Activated CD8-positive, alpha-beta T cell treated with anti-CD3 and anti-CD28 coated beads, Interleukin-2, amount 10 ng/mL, durations not matched to agents 7 days and 5 days (primary cell): ENCODE data around the gene ABI3BP. TPM values are rescaled to one million over a fixed set of nuclear protein-coding genes. Genes with fewer than 3 reads are reported as not detected.

Experiments
- ATAC-seq: fragments of 150-1000 bp; cut with Tn5 transposase; one replicate; pipeline ENCODE4 v1.10.0; 2021; ENCODE audit warnings: moderate library complexity
- CTCF ChIA-PET: fragments of 350-600 bp; sonication (Branson Sonifier 250); formaldehyde crosslinking; loops from one replicate; lab custom pipeline; 2021; ENCODE audit warnings: antibody characterized with exemption; lab: Charles Lee
- POLR2A ChIA-PET: fragments of 350-600 bp; sonication (Branson Sonifier 250); formaldehyde crosslinking; loops from one replicate; lab custom pipeline; 2021; ENCODE audit warnings: antibody characterized with exemption; lab: Charles Lee
- DNase-seq: peaks from one replicate; pipeline ENCODE4 v3.0.0-alpha.2; 2020
- H3K27ac Mint-ChIP-seq: one replicate; pipeline ENCODE4 v1.8.0; 2021; ENCODE audit warnings: mild to moderate bottlenecking, mixed read lengths
- H3K27me3 Mint-ChIP-seq: one replicate; pipeline ENCODE4 v1.8.0; 2021; ENCODE audit warnings: low read depth, mixed read lengths
- H3K36me3 Mint-ChIP-seq: one replicate; pipeline ENCODE4 v1.8.0; 2021; ENCODE audit warnings: low read depth, mixed read lengths
- H3K4me1 Mint-ChIP-seq: one replicate; pipeline ENCODE4 v1.8.0; 2021; ENCODE audit warnings: low read depth, mixed read lengths
- H3K4me3 Mint-ChIP-seq: one replicate; pipeline ENCODE4 v1.8.0; 2021; ENCODE audit warnings: mild to moderate bottlenecking, mixed read lengths
- H3K9me3 Mint-ChIP-seq: one replicate; pipeline ENCODE4 v1.8.0; 2022; ENCODE audit warnings: mixed read lengths; ENCODE audit not compliant: insufficient read depth
- total RNA-seq, 2 experiments: library from RNA; stranded (reverse); gene quantifications; one replicate each; pipeline ENCODE4 v1.2.3, GENCODE V29; 2021

ABI3BP gene
- total RNA-seq, 2 experiments from 2014 or later, result 0.16 TPM; not detected in 1

DNA sequence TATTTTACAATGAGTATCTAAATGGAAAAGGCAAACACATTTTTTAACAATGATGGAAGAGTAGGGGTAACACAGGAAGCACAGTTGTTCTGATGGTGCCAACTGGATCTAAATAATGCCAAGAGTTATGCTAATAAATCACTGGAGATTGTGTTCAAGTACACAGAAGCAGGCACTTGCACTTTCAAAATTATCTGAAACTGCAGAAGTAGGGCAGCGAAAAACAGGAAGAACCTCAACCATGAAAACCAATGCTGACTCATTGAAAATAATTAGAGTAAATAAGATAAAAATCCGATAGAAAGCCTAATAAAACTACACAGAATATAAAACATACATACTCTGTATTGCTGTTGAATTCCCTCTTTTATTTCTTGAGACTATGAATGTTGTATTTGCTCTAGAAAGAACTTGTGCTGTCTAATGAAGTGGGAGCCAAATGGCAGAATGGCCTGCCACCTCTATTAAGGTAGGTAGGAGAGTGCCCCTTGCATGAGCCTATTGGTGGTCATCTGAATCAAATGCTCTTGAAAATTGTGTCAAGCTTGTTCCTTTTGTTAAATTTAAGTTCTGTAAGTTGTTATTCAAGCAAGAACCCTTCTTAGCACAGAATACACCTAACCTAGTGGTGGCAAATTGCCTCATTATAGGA is 93.7 kb downstream of the ABI3BP start:
- H3K27me3 Mint-ChIP-seq, result peaks cover 8% of the 10 kb centered on the region
- ATAC-seq, result no peak

DNA sequence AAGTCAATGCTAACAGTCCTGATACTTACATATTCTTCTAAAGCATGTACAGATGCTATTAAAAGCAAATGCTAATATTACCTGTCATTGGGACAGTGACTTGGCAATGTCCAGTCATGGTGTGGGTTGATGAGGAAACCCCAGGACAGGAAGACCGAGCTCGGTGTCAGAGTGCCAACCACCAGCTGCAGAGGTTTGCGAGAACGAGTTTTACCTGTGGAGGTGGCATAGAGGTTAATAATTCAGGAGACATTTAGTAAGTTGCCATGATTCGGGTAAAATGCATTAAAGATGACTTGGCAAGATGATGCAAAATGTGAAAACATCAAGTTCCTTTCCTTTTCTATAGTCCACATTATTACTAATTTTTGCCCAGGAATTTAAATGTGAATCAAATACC is 94.5 kb downstream of the ABI3BP start:
- Mint-ChIP-seq H3K36me3 (no peaks in the 10 kb centered on the region), H3K4me1 (peaks cover 5% of the 10 kb centered on the region), H3K9me3 (no peaks in the 10 kb centered on the region), H3K27ac (no peak overlapping the region), H3K27me3 (peaks cover 8% of the 10 kb centered on the region), H3K4me3 (no peak overlapping the region)
- no peak for DNase-seq
- CTCF ChIA-PET, result no interaction called here
- ATAC-seq, result no peak
- POLR2A ChIA-PET, result no interaction called here

More for the DNA sequence above, 93.7 kb downstream of the ABI3BP start:
- Mint-ChIP-seq H3K4me3 (no peak overlapping the region), H3K4me1 (peaks cover 5% of the 10 kb centered on the region), H3K9me3 (no peaks in the 10 kb centered on the region), H3K27ac (no peak overlapping the region), H3K36me3 (no peaks in the 10 kb centered on the region)
- ChIA-PET POLR2A (no interaction called here), CTCF (no interaction called here)
- no peak for DNase-seq

DNA sequence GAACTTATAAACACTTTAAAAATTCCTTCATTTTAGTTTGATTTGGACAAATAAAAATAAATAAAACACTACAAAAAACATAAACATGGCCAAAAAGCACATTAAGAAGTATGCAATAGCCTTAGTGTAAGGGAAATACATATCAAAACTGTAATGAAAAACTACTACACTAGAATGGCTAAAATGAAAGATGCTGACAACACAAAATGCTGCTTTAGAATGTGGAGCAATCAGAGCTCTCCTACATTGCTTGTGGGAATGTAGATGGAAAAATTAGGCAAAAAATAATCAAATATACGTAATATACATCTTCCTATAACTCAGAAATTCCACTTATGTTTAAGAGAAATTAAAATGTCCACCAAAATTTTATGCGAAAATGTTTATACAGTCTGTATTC is 96.2 kb downstream of the ABI3BP start:
- no peak for DNase-seq
- ATAC-seq, result no peak
- H3K4me3 Mint-ChIP-seq, result no peak overlapping the region
- no peaks in the 10 kb centered on the region for H3K36me3 Mint-ChIP-seq
- H3K4me1 Mint-ChIP-seq, result peaks cover 5% of the 10 kb centered on the region
- H3K27ac Mint-ChIP-seq, result no peak overlapping the region
- ChIA-PET CTCF (no interaction called here), POLR2A (no interaction called here)
- no peaks in the 10 kb centered on the region for H3K9me3 Mint-ChIP-seq
- peaks cover 10% of the 10 kb centered on the region for H3K27me3 Mint-ChIP-seq

DNA sequence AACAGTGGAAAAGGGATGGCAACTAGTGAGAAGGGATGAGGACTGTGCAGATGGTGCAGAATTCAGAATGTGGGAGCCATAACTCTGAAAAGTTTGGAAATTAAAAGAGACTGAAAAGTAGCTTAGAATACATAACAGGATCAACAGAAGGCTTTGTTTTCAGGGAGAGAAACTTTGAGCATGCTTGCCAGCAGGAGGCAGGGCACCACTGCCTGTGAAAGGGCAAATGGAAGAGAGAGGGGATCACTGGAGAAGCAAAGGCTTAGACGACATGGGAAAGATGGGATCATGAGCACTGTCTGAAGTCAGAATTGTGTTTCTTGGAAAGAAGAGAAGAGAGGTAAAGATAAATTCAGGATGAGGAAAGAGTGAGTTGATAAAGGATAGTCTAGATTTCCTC is 99.6 kb downstream of the ABI3BP start:
- Mint-ChIP-seq H3K27ac (no peak overlapping the region), H3K9me3 (no peaks in the 10 kb centered on the region), H3K4me3 (no peak overlapping the region), H3K27me3 (peaks cover 17% of the 10 kb centered on the region), H3K4me1 (no peaks in the 10 kb centered on the region), H3K36me3 (no peaks in the 10 kb centered on the region)
- POLR2A ChIA-PET, result no interaction called here
- CTCF ChIA-PET, result no interaction called here
- no peak for DNase-seq
- no peak for ATAC-seq

DNA sequence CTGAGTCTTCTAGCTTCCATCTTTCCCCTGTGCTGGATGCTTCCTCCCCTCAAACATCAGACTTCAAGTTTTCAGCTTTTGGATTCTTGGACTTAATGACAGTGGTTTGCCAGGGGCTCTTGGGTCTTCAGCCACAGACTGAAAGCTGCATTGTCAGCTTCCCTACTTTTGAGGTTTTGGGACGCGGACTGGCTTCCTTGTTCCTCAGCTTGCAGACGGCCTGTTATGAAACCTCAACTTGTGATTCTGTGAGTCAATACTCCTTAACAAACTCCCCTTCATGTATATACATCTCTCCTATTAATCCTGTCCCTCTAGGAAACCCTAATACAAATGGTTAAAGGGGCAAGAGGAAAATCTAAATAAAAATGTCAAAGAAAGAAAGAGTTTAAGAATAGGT is 100.1 kb downstream of the ABI3BP start:
- POLR2A ChIA-PET, result no interaction called here
- peaks cover 14% of the 10 kb centered on the region for H3K27me3 Mint-ChIP-seq

DNA sequence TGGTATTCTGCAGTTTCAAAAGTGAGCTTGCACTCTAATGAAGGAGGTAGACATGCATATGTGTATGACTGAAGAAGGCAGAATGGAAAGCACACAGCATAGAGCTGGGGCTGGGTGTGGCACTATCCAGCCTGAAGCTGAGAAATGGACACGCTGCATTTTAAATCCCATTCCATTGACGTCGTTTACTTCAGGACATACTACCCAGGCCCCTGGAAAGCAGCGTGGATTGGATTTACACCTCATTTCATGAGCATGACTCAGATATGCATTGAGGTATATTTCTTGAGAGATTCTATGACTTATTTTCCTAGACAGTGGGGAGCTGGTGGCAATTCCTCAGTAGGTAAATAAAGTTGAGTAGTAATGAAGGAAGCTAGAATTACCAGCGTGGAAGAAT is 101.4 kb downstream of the ABI3BP start:
- ChIA-PET POLR2A (no interaction called here), CTCF (no interaction called here)
- no peak for ATAC-seq
- Mint-ChIP-seq H3K4me3 (no peak overlapping the region), H3K9me3 (no peaks in the 10 kb centered on the region), H3K4me1 (no peaks in the 10 kb centered on the region), H3K27ac (no peak overlapping the region), H3K27me3 (peaks cover 13% of the 10 kb centered on the region), H3K36me3 (no peaks in the 10 kb centered on the region)
- no peak for DNase-seq

More for the DNA sequence above, 100.1 kb downstream of the ABI3BP start:
- Mint-ChIP-seq H3K27ac (no peak overlapping the region), H3K9me3 (no peaks in the 10 kb centered on the region), H3K36me3 (no peaks in the 10 kb centered on the region), H3K4me1 (no peaks in the 10 kb centered on the region), H3K4me3 (no peak overlapping the region)
- CTCF ChIA-PET, result no interaction called here
- DNase-seq (no peak), ATAC-seq (no peak)

DNA sequence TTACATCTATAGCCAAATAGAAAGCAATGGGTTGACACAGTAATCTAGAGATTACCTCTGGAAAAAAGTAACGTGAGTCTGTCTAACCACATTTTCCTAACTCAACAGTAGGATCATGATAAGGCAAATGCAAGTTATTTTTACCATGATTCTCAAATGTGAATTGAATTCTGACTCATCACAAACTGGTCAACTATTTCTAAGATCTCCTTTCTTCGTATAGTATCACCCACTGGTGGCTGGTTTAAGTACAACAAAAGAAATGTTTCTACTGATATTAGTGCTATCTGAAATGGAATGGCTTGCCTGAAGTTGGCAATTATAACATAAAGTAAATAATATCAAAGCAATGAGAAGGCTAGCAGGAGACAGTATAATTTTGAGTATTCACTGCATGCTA is 102.2 kb downstream of the ABI3BP start:
- no peak for DNase-seq
- no peaks in the 10 kb centered on the region for H3K9me3 Mint-ChIP-seq
- H3K27ac Mint-ChIP-seq, result no peak overlapping the region
- ChIA-PET CTCF (no interaction called here), POLR2A (no interaction called here)
- H3K27me3 Mint-ChIP-seq, result peaks cover 14% of the 10 kb centered on the region
- no peak overlapping the region for H3K4me3 Mint-ChIP-seq
- ATAC-seq, result no peak
- no peaks in the 10 kb centered on the region for H3K4me1 Mint-ChIP-seq
- no peaks in the 10 kb centered on the region for H3K36me3 Mint-ChIP-seq

DNA sequence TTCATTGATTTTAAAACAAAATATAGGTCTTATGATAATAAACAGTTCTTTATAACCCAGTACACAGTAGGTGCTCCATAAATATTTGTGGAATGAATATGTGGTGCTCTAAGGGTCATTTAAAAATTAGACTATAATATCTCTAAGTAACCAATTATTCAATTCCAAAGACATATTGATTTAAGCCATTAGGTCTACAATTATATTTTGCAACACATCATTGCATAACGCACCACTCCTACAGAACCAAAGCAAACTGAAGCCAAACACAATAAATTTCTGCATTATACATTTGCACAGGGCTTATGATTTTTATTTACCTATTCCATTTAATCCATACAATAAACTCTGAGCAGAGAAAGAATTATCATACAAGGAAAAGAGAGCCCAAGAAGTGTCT is 104.3 kb downstream of the ABI3BP start:
- no peak for ATAC-seq
- Mint-ChIP-seq H3K4me1 (no peaks in the 10 kb centered on the region), H3K27ac (no peak overlapping the region), H3K4me3 (no peak overlapping the region), H3K9me3 (no peaks in the 10 kb centered on the region), H3K36me3 (no peaks in the 10 kb centered on the region), H3K27me3 (peaks cover 22% of the 10 kb centered on the region)
- ChIA-PET CTCF (no interaction called here), POLR2A (no interaction called here)
- no peak for DNase-seq

DNA sequence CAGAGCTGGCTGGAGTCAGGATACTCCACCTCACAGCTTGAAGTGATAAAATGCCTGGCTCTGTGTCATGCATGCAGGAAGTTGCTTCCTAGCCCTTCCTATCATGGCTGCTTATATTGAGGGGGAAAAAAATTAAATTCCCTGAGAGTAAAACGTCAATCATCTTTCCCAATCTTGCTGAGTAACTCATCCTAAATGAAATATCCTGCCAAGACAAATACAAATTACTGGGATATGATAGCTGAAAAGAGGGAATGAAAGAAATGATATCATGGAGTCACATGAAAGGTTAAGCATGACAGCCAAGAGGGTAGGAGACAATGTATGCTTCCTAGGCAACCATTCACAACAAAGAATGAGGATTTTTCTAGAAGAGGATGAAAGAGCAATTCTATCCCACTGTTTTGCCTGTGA is 110.6 kb downstream of the ABI3BP start:
- ChIA-PET CTCF (no interaction called here), POLR2A (no interaction called here)
- peaks cover 17% of the 10 kb centered on the region for H3K27me3 Mint-ChIP-seq
- H3K36me3 Mint-ChIP-seq, result no peaks in the 10 kb centered on the region
- no peaks in the 10 kb centered on the region for H3K4me1 Mint-ChIP-seq
- H3K9me3 Mint-ChIP-seq, result no peaks in the 10 kb centered on the region
- no peak overlapping the region for H3K4me3 Mint-ChIP-seq
- ATAC-seq (no peak), DNase-seq (no peak)
- H3K27ac Mint-ChIP-seq, result no peak overlapping the region

DNA sequence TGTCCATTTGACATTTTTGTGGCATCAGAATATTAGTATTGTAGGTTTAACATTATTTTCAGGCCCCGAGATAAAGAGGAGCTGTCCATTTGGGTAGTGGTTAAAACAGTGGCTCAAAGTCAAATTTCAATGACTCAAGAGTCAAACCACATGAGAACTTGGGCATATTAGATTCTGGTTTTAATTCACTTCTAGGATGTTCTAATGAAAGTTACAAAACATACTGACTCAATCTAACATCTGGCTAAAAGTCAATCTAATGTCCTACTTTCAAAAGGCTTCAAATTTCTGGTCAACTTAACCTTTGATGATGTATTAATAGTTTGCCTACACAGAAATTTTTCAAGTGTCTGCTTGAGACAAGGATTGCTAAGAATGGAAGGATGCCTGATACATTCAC is 112.4 kb downstream of the ABI3BP start:
- Mint-ChIP-seq H3K36me3 (no peaks in the 10 kb centered on the region), H3K9me3 (no peaks in the 10 kb centered on the region), H3K4me3 (no peak overlapping the region)

DNA sequence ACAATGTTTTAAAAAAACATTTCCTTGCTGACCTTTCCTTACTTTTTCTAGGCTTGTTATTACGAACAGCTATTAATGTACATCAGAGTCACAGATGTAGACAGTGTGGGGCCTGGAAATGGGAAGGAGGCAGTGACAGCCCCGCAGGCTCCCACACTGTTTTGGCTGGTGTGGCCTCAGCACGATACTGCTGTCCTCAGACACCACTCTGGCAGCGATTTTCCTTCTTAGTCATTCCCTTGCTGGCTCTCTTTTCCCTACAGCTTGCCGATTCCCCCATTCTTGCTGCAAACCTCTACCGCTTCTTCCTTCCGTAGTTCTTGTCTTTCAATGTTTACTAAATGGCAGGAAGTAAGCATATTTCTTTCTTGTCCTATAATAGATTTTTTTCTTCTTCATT is 113.1 kb downstream of the ABI3BP start:
- ChIA-PET CTCF (no interaction called here), POLR2A (no interaction called here)
- Mint-ChIP-seq H3K27me3 (peaks cover 17% of the 10 kb centered on the region), H3K27ac (no peak overlapping the region), H3K36me3 (no peaks in the 10 kb centered on the region), H3K9me3 (no peaks in the 10 kb centered on the region), H3K4me3 (no peak overlapping the region), H3K4me1 (no peaks in the 10 kb centered on the region)
- DNase-seq, result no peak
- ATAC-seq, result no peak

More for the DNA sequence above, 112.4 kb downstream of the ABI3BP start:
- no peak for ATAC-seq
- Mint-ChIP-seq H3K27ac (no peak overlapping the region), H3K27me3 (peaks cover 17% of the 10 kb centered on the region), H3K4me1 (no peaks in the 10 kb centered on the region)
- CTCF ChIA-PET, result no interaction called here
- no peak for DNase-seq
- POLR2A ChIA-PET, result no interaction called here

DNA sequence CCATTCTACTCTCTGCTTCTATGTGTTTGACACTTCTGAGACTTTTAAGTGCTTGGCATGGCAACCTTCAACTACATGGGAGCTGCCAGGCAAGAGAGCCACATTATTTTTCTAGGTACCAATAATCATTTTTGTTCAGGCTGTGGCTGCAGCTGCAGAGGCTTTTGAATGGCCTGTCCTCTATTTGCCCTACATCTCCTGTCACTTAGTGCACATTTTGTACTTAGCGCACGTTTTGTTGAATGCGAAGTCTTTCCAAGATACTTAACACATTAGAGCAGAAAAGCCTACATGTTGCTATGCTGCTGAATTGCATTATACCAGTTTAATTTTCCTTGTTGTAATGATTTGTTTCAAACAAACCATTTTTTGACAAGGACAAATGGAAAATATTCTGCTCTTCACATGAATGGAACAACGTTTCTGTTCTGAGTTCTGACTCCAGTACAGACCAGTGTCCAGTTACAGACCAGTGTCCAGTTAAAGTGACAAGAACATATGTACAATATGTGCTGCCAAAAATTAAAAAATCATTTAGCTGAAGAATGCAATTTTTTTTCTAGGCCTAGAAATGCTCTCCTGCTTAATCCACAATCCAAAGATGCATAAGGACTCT is 113.9 kb downstream of the ABI3BP start:
- peaks cover 10% of the 10 kb centered on the region for H3K27me3 Mint-ChIP-seq
- ChIA-PET CTCF (no interaction called here), POLR2A (no interaction called here)
- H3K27ac Mint-ChIP-seq, result no peak overlapping the region
- H3K4me1 Mint-ChIP-seq, result no peaks in the 10 kb centered on the region
- ATAC-seq (no peak), DNase-seq (no peak)
- no peaks in the 10 kb centered on the region for H3K36me3 Mint-ChIP-seq
- no peak overlapping the region for H3K4me3 Mint-ChIP-seq
- no peaks in the 10 kb centered on the region for H3K9me3 Mint-ChIP-seq

DNA sequence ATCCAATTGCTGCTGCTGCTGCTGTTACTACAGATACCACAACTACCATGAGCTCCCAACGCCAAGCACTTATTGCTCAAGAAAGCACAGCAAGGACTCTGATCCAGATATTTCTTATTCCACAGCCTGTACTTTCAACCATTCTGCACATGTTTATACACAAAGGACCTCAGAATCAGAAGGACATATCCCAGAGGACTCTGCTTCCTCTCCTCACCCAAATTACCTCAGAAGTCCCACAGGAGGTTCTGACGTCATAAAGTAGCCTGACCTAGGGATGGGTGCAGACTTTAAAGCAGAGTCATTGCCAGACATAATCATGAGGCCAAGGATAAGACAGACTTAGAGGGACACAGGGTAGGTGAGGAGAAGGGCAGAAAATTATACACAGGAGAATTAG is 115.9 kb downstream of the ABI3BP start:
- H3K9me3 Mint-ChIP-seq, result no peaks in the 10 kb centered on the region
- ChIA-PET POLR2A (no interaction called here), CTCF (no interaction called here)
- peaks cover 11% of the 10 kb centered on the region for H3K27me3 Mint-ChIP-seq
- no peak overlapping the region for H3K4me3 Mint-ChIP-seq
- ATAC-seq (no peak), DNase-seq (no peak)
- no peak overlapping the region for H3K27ac Mint-ChIP-seq
- no peaks in the 10 kb centered on the region for H3K4me1 Mint-ChIP-seq
- H3K36me3 Mint-ChIP-seq, result no peaks in the 10 kb centered on the region
